NOMO-1 treated with dmso at 0.1 percent for 144 hours (cell line): ENCODE measurements around the gene TLR2.

Experiments used
- DNase-seq: peaks from one replicate; lab custom pipeline; 2025; ENCODE audit not compliant: unreplicated experiment; lab: John Stamatoyannopoulos, UW

The TLR2 gene

DNA sequence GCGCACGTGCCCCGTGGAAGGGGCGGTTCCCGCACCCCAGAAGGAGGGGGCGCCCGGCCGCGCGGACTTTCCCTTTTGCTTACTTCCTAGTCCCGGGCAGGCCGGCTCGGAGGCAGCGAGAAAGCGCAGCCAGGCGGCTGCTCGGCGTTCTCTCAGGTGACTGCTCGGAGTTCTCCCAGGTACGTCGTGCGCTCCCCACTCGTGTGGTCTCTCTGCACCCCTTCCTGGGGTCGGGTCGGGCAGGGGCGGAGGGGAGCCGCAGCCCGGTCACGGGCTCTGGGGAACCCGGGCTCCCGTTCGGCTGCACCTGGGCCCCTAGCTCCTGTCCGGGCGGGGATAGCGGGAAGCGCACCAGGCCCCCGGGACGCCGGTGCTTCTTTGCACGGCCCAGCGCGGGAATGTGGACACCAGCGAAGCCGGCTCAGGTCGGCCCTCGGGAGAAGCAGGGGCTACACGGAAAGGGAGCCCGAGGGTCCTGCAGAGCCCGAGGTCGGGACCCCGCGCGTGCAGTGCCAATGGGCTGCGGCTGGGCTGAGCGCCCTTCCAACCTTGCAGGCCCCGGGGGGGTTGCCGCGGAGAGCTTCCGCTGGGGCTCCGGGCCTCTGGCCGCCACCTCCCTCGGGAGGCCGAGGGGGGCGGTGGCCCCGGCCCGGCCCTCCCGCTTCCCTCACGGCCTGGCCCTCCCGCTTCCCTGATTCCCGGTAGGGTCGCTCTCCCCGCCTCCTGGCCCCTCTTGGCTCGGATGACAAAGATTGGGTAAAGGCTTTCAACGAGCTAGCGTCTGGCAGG is at the start of gene TLR2:
Gene TLR2, plus strand, starts transcription at position 99 of the 789 bp plus-strand sequence. CDS start 18,628 bp downstream, outside the sequence.
- peak; percentile 76 for DNase-seq

DNA sequence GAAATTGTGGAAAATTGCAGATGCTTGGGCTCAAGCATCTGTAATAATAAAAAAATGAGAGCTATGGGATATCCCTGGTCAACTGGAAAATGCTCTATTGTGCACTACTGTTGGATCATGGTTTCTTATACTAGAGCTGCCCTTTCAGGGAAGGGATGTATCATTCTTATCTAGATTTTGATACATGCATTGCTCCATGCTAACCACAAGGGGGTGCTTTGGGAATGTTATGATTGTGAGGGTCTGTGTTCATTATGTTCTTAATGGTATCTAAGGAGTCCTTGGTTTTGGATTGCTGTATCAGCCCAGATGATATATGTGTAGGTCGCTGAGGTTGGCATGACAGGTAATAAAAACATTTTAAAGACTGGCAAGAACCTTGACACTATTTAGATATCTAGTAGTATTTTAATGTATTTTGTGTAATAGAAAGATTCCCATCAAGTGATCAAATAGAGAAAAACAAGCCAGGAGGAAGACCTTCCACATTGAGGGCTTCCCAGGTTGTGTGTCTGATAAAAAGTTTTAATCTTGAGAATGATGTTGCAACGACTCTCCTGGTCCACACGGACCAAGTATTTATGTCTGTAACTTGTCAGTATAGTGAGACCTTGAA is 49.2 kb upstream of the TLR2 start:
- no peak for DNase-seq

DNA sequence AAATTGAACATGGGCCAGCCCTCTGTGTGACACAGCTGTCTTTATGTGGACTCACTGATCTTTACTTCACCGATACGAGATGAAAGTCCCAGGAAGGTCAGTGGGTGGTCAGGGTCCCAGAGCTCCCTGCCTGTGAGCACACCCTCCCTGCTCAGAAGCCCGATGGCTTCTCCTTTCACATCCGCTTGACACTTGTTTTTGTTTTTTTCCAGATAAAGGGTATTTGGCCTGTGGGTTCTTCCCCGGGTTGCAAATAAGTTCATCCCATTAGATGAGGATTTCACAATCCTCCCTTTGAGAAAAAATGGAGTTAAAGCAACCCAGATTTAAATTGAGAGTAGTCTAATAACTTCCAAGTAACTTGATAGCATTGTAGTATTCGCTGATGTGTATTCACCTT is 48.2 kb upstream of the TLR2 start:
- no peak for DNase-seq

DNA sequence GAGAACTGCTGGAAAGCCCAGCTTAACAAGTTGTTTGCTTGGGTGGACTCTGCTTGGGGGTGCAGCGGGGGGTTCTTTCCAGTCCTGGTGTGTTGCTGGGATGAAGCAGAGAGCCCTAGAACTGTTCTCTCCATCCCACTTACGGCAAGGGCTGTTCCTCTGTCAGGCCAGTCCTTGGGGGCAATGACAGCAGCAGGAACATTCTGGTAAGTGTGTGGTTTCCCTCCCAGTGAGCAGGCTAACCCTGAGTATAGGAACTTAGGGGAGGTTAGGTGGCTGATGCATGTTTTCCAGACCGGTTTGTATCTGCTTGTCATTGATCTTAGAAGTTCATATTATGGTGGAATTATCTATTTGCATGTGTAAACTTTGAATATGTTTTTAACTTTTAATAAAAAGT is 46.9 kb upstream of the TLR2 start:
- DNase-seq = no peak

DNA sequence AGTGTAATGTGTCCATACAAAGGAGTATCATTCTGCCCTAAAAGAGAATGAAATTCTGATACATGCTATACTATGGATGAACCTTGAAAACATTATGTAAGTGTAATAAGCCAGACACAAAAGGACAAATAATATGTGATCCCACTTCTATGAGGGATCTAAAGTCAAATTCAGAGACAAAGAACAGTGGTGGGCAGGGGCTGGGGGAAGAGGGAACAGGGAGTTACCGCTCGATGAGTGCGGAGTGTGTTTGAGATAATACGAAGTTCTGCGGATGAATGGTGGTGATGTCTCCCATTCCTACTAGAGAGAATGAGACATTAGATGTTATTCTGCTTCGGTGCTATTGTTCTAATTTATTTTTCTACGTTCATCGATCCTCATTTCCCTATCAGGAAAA is 46.1 kb upstream of the TLR2 start:
- DNase-seq = no peak

- DNase-seq = no peak
Measured at GRCh38 chr4:153638999-153639398, 45.1 kb upstream of the TLR2 start.

- no peak for DNase-seq
Measured at GRCh38 chr4:153639833-153640802, 44.0 kb upstream of the TLR2 start.

GRCh38 chr4:153641532-153641931 is 42.5 kb upstream of the TLR2 start:
- no peak for DNase-seq

DNA sequence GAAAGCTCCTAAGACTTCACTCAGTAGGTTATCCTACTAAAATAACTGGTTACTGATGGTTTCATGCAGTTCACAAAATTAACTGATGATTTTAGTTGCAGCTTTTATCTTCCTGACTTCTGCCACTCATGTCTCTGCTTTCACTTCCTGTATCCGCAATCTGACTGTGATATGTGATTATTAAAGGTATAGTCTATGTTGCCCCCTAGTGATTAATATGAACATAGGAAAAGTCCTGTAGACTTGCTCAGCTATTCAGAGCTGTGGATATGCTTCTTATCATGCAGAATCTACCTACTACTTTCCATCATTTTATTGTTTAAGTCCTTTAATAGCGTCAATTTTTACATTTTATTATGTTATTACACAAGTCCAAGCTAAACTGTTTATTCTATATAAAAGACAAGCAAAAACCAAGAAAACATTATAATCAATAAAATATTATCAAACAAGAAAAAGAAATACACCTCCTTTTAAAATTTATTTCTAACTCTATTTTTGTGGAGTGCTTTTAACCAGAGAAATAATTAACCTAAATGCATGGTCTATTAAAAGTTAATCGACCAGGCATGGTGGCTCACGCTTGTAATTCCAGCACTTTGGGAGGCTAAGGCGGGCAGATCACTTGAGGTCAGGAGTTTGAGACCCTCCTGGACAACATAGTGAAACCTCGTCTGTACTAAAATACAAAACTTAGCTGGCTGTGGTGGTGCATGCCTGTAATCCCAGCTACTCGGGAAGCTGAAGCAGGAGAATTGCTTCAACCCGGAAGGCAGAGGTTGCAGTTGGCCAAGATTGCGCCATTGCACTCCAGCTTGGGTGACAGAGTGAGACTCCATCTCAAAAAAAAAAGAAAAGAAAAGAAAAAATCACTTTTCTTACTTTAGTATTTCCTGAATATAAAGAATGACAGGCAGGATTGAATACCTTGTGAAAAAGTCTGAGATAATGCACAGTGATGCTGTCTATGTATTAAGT is 40.4 kb upstream of the TLR2 start:
- DNase-seq = peak; percentile 35

DNA sequence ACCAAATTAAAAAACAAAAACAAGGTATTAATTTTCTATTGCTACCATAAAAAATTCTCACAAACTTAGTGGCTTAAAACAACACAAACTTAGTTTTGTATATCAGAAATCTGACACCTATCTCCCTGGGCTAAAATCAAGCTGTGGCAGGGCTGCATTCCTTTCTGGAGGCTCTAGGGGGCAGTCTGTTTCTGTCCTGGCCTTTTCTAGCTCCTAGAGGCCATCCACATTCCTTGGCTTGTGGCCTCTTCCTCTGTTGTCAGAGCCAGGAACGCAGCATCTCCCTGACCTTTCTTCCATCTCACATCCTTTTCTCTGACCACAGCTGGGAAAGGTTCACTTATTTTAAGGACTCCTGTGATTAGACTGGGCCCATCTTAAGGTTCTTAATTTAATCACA is 38.9 kb upstream of the TLR2 start:
- no peak for DNase-seq

GRCh38 chr4:153646261-153646660 is 37.8 kb upstream of the TLR2 start:
- DNase-seq = no peak

- no peak for DNase-seq
Measured at GRCh38 chr4:153646978-153647377, 37.1 kb upstream of the TLR2 start.

- DNase-seq = no peak
Measured at GRCh38 chr4:153647975-153648374, 36.1 kb upstream of the TLR2 start.

GRCh38 chr4:153649572-153649991 is 34.5 kb upstream of the TLR2 start:
- no peak for DNase-seq

- no peak for DNase-seq
Measured at GRCh38 chr4:153651116-153651515, 33.0 kb upstream of the TLR2 start.

DNA sequence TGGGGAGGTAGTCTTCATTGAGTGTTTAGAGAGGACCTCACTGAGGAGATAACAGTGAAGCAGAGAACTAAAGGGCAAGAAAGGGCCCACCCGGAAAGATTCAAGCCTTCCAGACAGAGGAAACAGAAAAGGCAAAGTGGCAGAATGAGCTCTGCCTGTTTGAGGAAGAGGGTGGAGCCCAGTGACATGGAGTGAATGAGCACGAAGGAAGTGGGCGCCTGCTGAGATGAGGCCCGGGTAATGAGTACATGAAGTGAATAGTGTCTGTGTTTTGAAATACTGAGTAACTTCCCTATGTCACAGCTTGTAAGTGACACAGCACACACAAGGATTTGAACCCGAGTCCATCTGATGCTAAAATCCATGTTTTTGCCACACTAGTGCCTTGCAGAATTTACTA is 32.5 kb upstream of the TLR2 start:
- peak; percentile 92 for DNase-seq

DNA sequence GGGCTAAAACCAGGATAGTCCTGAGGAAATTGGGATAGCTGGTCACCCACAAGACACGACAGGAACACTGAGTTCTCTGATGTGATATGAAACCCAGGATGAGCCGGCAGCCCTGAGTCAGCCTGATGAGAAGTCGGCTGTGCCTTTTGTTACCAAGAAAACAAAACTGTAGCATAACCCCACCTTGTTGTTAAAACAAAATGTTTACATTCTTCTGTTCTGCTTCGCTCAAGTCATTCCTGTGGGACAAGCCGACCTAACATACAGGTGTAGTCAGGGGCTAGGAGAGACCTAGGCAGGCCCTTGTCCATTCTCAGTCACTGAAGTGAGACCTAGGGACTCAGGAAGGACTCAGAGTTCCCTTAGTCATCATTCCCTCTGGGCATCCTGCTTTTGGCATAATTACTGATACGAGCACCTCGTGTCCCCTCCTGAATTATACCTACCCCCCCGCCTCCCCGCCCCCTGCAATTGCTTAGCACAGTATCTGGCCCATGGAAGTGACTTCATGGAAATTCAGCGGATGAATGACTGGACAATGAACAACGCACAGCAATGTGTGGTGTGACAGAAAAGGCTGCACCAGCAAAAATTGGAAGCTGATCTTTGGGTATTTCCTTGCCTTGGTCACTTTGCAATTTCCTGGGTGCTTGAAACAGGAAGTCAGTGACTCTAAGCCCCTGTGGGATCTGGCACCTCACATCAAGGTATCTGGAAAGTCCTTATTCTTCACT is 31.9 kb upstream of the TLR2 start:
- no peak for DNase-seq

DNA sequence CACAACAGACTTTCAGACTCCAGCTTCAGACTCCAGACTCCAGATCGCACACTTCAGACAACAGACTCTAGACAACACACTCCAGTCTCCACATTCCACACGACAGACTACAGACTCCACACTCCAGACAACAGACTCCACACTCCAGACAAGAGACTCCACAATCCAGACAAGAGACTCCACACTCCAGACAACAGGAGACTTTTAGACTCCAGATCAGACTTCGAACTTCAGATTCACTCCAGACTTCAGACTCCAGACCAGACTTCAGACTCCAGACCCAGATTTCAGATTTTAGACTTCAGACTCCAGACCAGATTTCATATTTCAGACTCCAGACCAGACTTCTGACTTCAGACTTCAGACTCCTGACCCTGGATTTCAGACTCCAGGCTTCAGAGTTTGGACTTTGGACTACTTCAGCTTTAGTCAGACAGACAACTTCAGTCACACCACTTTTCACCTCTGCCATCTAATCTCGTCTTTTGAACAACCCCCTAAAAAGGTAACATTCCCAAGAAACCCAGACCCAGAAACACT is 29.0 kb upstream of the TLR2 start:
- DNase-seq = no peak

GRCh38 chr4:153655928-153656327 is 28.2 kb upstream of the TLR2 start:
- DNase-seq = peak; percentile 31
